ENCODE data around the gene GNGT2.
A peak's percentile ranks its signal among the peaks of the same experiment; 100 is the strongest.
"Not testable (repeated sequence)": the region's sequence is repeated elsewhere in the genome, so short reads cannot be mapped to it uniquely, and the experiment has no call there.

GNGT2 gene

GRCh38 chr17:49180303-49180702 lies 30.1 kb downstream of the GNGT2 start:
- peak in 31 of 58 donors; percentile 2 to 62 (median 16) for DNase-seq

DNA sequence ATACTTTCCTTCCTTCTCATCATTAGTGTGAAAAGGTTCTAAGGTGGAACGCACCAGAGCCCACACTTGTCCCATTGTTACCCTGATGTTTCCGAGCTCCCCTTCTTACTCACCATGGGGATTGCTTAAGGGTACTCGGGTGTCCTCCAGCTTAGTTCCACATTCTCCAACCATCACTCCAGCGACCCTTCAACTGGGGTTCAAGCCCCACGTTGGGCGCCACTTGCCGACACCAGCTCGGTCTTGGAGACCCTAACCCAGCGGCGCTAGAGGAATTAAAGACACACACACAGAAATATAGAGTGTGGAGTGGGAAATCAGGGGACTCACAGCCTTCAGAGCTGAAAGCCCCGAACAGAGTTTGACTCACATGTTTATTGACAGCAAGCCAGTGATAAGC lies 34.4 kb downstream of the GNGT2 start:
- DNase-seq = not testable (repeated sequence)

DNA sequence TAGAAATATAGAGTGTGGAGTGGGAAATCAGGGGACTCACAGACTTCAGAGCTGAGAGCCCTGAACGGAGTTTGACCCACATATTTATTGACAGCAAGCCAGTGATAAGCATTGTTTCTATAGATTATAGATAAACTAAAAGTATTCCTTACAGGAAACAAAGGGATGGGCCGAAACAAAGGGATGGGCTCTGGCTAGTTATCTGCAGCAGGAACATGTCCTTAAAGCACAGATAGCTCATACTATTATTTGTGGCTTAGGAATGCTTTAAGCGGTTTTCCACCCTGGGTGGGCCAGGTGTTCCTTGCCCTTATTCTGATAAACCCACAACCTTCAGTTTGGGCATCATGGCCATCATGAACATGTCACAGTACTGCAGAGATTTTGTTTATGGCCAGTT lies 39.7 kb downstream of the GNGT2 start:
- not testable (repeated sequence) for DNase-seq

- DNase-seq = no peak
These were observed 40.2 kb downstream of the GNGT2 start for GRCh38 chr17:49170216-49170615.

GRCh38 chr17:49168706-49169105 lies 41.7 kb downstream of the GNGT2 start:
- no peak for DNase-seq

DNA sequence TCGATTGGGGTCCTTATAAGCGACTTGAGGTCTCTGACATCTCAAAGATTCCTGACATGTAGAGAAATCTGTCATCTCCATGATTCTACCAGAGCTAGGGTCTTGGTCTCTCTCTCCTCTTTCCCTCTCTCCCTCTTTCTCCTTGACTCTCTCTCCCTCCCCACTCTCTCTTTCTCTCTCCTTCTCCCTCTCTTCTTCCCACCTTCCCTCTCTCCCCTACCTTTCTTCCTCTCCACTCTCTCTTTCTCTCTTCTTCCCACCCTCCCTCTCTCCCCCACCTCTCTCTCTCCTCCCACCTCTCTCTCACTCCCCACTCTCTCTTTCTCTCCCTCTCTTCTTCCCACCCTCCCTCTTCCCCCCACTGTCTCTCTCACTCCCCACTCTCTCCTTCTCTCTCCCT lies 45.2 kb downstream of the GNGT2 start:
- DNase-seq = no peak

DNA sequence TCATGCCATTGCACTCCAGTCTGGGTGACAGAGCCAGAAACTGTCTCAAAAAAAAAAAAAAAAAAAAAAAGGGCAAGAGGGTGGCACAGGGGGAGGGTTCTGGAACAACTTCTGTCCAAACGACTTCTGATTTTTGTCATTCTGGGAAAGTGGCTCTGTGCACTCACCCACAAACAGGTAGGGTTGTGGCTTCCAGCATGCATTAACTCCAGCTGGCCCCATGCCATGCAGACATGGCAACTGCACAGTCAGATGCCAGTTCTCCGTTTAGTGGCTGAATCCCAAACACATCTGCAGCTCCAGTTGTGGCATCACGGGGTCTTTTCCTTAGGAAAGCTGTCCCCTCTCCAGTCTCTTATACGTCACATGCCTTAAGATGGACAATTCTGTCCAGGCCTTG lies 47.5 kb downstream of the GNGT2 start:
- no peak for DNase-seq

GRCh38 chr17:49157784-49158183 lies 52.6 kb downstream of the GNGT2 start:
- peak in 1 of 58 donors; percentile 2 for DNase-seq

DNA sequence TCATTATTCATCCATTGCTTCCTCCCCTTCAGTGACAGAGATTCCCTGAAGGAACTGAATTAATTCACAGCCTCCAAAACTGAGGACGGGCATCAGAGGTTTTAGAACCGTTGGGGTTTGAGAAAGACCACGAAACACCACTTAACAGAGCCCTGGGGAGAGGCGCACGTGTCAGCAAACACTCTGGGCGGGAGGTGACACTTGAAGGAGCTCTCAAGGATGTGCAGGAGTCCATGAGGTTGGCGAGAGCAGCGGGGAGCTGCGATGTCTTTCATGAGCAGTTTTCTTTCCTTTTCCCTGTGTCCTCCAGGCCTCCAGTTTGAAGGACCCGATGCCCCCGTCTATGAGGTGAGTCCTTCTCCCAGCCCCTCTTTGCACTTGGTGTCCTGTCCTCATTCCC lies 54.1 kb downstream of the GNGT2 start:
- no peak for DNase-seq

All from anterior cingulate cortex (tissue), 58 donors.